WTC11 (cell line): ENCODE results near the gene RIN2.

Experiments used
- ATF6 ChIP-seq: sonication (generic); formaldehyde crosslinking; IDR thresholded peaks from 2 replicates; pipeline ENCODE4 v1.8.1; 2023; ENCODE audit warnings: mild to moderate bottlenecking, missing genetic modification reagents
- CTCF ChIP-seq: fragments of 200-600 bp; IDR thresholded peaks from 2 replicates; pipeline ENCODE4 v1.8.0; 2022; ENCODE audit warnings: antibody characterized with exemption
- NFATC4 ChIP-seq: fragments of 250-450 bp; sonication (Bioruptor Pico); IDR thresholded peaks from 2 replicates; pipeline ENCODE4 v1.9.0; 2021; ENCODE audit warnings: mild to moderate bottlenecking
- NFE2L1 ChIP-seq: sonication (generic); formaldehyde crosslinking; IDR thresholded peaks from 2 replicates; pipeline ENCODE4 v1.8.1; 2023; ENCODE audit warnings: missing genetic modification reagents
- NR2C2 ChIP-seq: sonication (generic); formaldehyde crosslinking; IDR thresholded peaks from 2 replicates; pipeline ENCODE4 v1.8.0; 2022; ENCODE audit warnings: mild to moderate bottlenecking, missing genetic modification reagents
- USF2 ChIP-seq: sonication (generic); formaldehyde crosslinking; IDR thresholded peaks from 2 replicates; pipeline ENCODE4 v1.8.1; 2023; ENCODE audit warnings: mild to moderate bottlenecking, missing genetic modification reagents, moderate library complexity
- ZBTB21 ChIP-seq: sonication (generic); formaldehyde crosslinking; IDR thresholded peaks from 2 replicates; pipeline ENCODE4 v1.8.1; 2023; ENCODE audit warnings: mild to moderate bottlenecking, missing genetic modification reagents, borderline replicate concordance
- ZNF512 ChIP-seq: sonication (generic); formaldehyde crosslinking; IDR thresholded peaks from 2 replicates; pipeline ENCODE4 v1.8.1; 2022; ENCODE audit warnings: missing genetic modification reagents, borderline replicate concordance

- no peak for TF ChIP-seq ZNF512
- no peak for TF ChIP-seq USF2 (CRISPR knock-in tag)
- TF ChIP-seq CTCF = no peak
- no peak for TF ChIP-seq NR2C2
- no peak for TF ChIP-seq NFE2L1 (CRISPR knock-in tag)
- TF ChIP-seq ATF6 (CRISPR knock-in tag) = no peak
- TF ChIP-seq NFATC4 = no peak
- no peak for TF ChIP-seq ZBTB21
These were observed 28.4 kb upstream of the RIN2 start for GRCh38 chr20:19729672-19730071.
